ENCODE measurements around the gene ZNF688. TPM values are rescaled to one million over a fixed set of nuclear protein-coding genes. Genes with fewer than 3 reads are reported as not detected.

The ZNF688 gene
- total and polyA plus RNA-seq, 2 of the 13 experiments (the other 11 are each of a cell fraction or from before 2014, with no cell fraction given), result 2.4 to 5.4 TPM

- H3K9me3 ChIP-seq (ENCODE audit: low read length), result no peaks in the 10 kb centered on the region
- H3K4me3 ChIP-seq (replicated peaks in 1 of 3; ENCODE audit: insufficient read depth in 1 of 3, low read depth in 2 of 3, low read length in 3 of 3), result peak overlapping the region; percentile 75 to 93 (median 81)
- peak overlapping the region; percentile 85 for H3K27ac ChIP-seq (ENCODE audit: extremely low read length, insufficient read depth, low read length)
- DNase-seq (ENCODE audit: low spot score), result no peak
- H3K27me3 ChIP-seq (ENCODE audit: control insufficient read depth in 1 of 2, insufficient read depth in 2 of 2, low read length in 2 of 2), result no peaks in the 10 kb centered on the region; a peak in 1 of 5 replicates
- peaks cover 62% of the 10 kb centered on the region for H3K4me1 ChIP-seq (ENCODE audit: insufficient read depth, low read length)
- peak overlapping the region; percentile 95 for H3K4me2 ChIP-seq (ENCODE audit: low read depth, low read length)
- no peaks in the 10 kb centered on the region for H4K20me1 ChIP-seq (ENCODE audit: insufficient read depth, low read length)
- H3K79me2 ChIP-seq (ENCODE audit: insufficient read depth, low read length), result peaks cover 31% of the 10 kb centered on the region
- H2AFZ ChIP-seq (ENCODE audit: low read length), result no peak overlapping the region
- CTCF ChIA-PET (ENCODE audit: low intra/inter-chr PET ratio, low total read pairs), result interaction anchor here (0.9 kb wide), 1 partner anchor 103 kb away, joined by 3 read pairs; no protein-coding TSS in a partner anchor
- WGBS (ENCODE audit: low lambda C conversion rate), result 1% methylated on average over 24 of the region's 29 CpGs
- H3K9ac ChIP-seq (ENCODE audit: insufficient read depth, low read depth, low read length), result peak overlapping the region; percentile 89
- FAIRE-seq, result no peak
- BruUV-seq (replicated peaks), result no TSS peak
- intact Hi-C loops (cut with micrococcal nuclease; ENCODE audit: unreplicated experiment) (loop anchor here (1.0 to 2.0 kb wide), 3 partner anchors 25 to 104 kb away; partner anchors contain the start of genes DCTPP1 and ZNF764), in situ Hi-C loops (cut with HindIII; ENCODE audit: extremely low pct_ligation_motif_present, low pct_unique_long_range_greater_than_20kb) (no loop called here)
- ATAC-seq, result peak; percentile 14
- H3K36me3 ChIP-seq (replicated peaks in 1 of 2; ENCODE audit: control insufficient read depth in 1 of 2, insufficient read depth in 2 of 2, low read length in 2 of 2), result peaks cover 0 to 1% of the 10 kb centered on the region in 2 experiments; a peak in 1 of 5 replicates
- POLR2A ChIA-PET, result interaction anchor here (0.6 to 5.1 kb wide), 22 partner anchors 9 to 468 kb away, joined by 3 to 187 read pairs (median 5); partner anchors contain the start of genes ALDOA, CD2BP2, DCTPP1 and FBRS
- TF ChIP-seq ZNF333 (CRISPR knock-in tag; IDR thresholded peaks at IDR 0.05; ENCODE audit: borderline replicate concordance), result 0 out of 2 replicates have a peak, but pooled peaks have one; percentile 1
- TF ChIP-seq SALL2 (CRISPR knock-in tag; IDR thresholded peaks at IDR 0.05), result no peak
- no peak for TF ChIP-seq SP4 (CRISPR knock-in tag; IDR thresholded peaks at IDR 0.05)
- peak; percentile 19; the same call in 1 of the 2 replicates for TF ChIP-seq ZNF17 (CRISPR knock-in tag; IDR thresholded peaks at IDR 0.05)
- peak; percentile 32; the same call in 1 of the 2 replicates for TF ChIP-seq ZBTB42 (CRISPR knock-in tag; IDR thresholded peaks at IDR 0.05)
- TF ChIP-seq ZFP41 (CRISPR knock-in tag; IDR thresholded peaks at IDR 0.05; ENCODE audit: borderline replicate concordance), result no peak
- TF ChIP-seq ZBTB43 (CRISPR knock-in tag; conservative IDR thresholded peaks at IDR 0.05), result peak; percentile 55
- TF ChIP-seq ZMAT5 (CRISPR knock-in tag; IDR thresholded peaks at IDR 0.05; ENCODE audit: borderline replicate concordance, low read depth), result no peak
- no peak for TF ChIP-seq PPARG (CRISPR knock-in tag; conservative IDR thresholded peaks at IDR 0.05)
- peak; percentile 45; the same call in 1 of the 2 replicates for TF ChIP-seq SSRP1 (CRISPR knock-in tag; IDR thresholded peaks at IDR 0.05)
- TF ChIP-seq DR1 (CRISPR knock-in tag; IDR thresholded peaks at IDR 0.05), result no peak
- TF ChIP-seq MBD4 (IDR thresholded peaks at IDR 0.05; ENCODE audit: borderline replicate concordance, low read length), result no peak
- peak; percentile 13; the same call in 1 of the 2 replicates for TF ChIP-seq SNAI1 (CRISPR knock-in tag; IDR thresholded peaks at IDR 0.05; ENCODE audit: borderline replicate concordance)
- 0 out of 2 replicates have a peak, but pooled peaks have one; percentile 3 for TF ChIP-seq ZSCAN30 (CRISPR knock-in tag; IDR thresholded peaks at IDR 0.05)
- TF ChIP-seq ZNF629 (CRISPR knock-in tag; conservative IDR thresholded peaks at IDR 0.05), result 0 out of 2 replicates have a peak, but pooled peaks have one; percentile 15
- peak; percentile 47 for TF ChIP-seq ZNF883 (CRISPR knock-in tag; IDR thresholded peaks at IDR 0.05; ENCODE audit: not compliant biosample characterization)
- peak; percentile 17; the same call in 1 of the 2 replicates for TF ChIP-seq MED13 (CRISPR knock-in tag; IDR thresholded peaks at IDR 0.05)
- no peak for TF ChIP-seq TFAP4 (IDR thresholded peaks at IDR 0.05; ENCODE audit: borderline replicate concordance, low read depth)
- peak; percentile 61 for TF ChIP-seq YY1 (IDR thresholded peaks at IDR 0.05; ENCODE audit: insufficient read depth, insufficient replicate concordance, low read depth, low read length)
- TF ChIP-seq ZNF503 (CRISPR knock-in tag; IDR thresholded peaks at IDR 0.05), result no peak
Observed at GRCh38 chr16:30533748-30534367, 37.7 kb downstream of the ZNF688 start.

Data from HepG2 (cell line).